NOMO-1 (cell line): Measurements from ENCODE around the gene FTL.
A peak's percentile ranks its signal among the peaks of the same experiment; 100 is the strongest.
"Not testable (repeated sequence)": the region's sequence is repeated elsewhere in the genome, so short reads cannot be mapped to it uniquely, and the experiment has no call there.

Experiments used
- DNase-seq, 2 experiments: peaks; one replicate each; lab custom pipeline; 2025; ENCODE audit not compliant: unreplicated experiment in 2 of 2; lab: John Stamatoyannopoulos, UW

FTL gene

DNA sequence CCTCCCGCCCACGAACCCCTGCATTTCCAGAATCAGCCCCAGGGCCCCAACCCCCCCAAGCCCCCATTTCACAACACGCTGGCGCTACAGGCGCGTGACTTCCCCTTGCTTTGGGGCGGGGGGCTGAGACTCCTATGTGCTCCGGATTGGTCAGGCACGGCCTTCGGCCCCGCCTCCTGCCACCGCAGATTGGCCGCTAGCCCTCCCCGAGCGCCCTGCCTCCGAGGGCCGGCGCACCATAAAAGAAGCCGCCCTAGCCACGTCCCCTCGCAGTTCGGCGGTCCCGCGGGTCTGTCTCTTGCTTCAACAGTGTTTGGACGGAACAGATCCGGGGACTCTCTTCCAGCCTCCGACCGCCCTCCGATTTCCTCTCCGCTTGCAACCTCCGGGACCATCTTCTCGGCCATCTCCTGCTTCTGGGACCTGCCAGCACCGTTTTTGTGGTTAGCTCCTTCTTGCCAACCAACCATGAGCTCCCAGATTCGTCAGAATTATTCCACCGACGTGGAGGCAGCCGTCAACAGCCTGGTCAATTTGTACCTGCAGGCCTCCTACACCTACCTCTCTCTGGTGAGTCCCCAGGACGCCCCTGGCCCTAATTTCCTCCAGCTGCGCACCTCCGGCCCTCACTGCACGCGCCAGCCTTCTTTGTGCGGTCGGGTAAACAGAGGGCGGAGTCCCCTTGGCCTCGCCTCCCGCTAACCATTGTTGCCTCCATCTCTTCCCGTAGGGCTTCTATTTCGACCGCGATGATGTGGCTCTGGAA, at the start of gene FTL:
TSS of gene FTL (plus strand) at position 270 of the 766 bp plus-strand sequence. CDS start at position 469, 199 bp downstream.
- DNase-seq: peak; percentile 95 to 99

DNA sequence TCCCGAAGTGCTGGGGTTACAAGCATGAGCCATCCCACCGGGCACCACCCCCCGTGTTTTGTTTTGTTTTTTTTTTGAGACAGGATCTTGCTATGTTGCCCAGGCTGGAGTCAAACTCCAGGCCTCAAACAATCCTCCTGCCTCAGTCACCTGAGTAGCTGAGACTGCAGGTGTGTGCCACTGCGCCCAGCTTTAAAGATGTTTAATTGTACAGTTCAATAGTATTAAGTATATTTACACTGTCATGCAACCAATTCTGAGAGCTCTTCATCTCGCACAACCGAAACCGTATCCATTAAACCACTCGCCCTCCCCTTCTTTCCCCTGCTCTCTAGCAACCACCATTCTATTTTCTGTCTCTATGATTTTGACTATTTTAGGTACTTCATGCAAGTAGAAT, 49.4 kb upstream of the FTL start:
- DNase-seq: no peak

DNA sequence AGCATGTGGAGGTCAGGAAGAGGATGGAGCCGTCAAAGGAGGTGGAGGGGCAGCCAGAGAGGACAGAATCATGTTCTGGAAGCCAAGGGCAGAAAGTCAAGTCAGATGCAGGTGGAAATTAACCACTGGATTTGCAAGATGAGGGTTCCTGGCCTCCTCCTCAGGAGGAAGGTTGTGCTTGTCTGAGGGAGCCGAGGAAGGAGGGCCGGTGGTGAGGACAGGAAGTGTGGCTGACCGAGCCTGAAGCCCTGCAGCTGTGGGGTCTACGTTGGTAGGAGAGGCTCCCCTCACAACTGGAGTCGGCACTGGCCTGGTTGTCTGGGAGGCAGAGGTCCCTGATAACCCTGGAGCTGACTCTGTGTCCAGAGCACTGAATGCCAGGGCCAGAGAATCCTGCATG, 47.0 kb upstream of the FTL start:
- DNase-seq: no peak

DNA sequence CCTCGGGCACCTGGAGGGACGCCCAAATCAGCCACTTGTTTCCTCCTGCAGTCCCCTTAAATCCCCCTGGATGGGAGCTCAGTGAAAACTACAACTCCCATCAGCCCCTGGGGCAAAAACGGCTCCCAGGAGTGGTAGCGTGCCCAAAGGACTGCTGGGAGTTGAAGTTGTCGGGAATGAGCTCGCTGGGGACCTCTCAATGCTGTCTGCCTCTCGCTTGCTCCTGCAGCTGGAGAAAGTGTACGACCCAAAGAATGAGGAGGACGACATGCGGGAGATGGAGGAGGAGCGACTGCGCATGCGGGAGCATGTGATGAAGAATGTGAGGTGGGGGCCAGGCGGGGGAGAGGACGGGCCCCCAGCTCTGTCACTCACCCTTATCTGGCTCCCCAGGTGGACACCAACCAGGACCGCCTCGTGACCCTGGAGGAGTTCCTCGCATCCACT, 46.3 kb upstream of the FTL start:
- DNase-seq: peak in 1 of 2 experiments; percentile 5

DNA sequence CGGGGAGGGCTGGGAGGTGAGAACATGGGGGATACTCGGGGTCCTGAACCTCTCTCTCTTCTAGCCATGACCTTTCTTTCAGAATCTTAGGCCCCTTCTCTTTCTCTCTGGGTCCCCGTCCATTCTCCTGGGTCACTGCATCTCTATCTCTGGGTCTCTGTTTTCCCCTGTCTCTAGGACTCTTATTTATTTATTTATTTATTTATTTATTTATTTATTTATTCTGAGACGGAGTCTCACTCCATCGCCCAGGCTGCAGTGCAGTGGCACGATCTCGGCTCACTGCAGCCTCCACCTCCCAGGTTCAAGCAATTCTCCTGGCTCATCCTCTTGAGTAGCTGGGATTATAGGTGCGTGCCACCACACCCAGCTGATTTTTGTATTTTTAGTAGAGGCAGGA, 45.8 kb upstream of the FTL start:
- DNase-seq: not testable (repeated sequence)

DNA sequence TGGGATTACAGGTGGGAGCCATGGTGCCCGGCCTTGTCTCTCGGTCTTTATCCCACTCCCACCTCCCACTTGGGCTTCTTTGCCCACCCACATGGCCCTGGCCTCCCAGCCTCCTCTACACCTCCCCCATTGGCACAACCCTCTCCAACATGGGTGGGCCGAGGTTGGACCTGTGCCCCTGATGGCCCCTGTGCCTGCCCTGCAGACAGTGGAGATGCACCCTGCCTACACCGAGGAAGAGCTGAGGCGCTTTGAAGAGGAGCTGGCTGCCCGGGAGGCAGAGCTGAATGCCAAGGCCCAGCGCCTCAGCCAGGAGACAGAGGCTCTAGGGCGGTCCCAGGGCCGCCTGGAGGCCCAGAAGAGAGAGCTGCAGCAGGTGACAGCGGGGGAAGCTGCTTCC, 44.2 kb upstream of the FTL start:
- DNase-seq: no peak

DNA sequence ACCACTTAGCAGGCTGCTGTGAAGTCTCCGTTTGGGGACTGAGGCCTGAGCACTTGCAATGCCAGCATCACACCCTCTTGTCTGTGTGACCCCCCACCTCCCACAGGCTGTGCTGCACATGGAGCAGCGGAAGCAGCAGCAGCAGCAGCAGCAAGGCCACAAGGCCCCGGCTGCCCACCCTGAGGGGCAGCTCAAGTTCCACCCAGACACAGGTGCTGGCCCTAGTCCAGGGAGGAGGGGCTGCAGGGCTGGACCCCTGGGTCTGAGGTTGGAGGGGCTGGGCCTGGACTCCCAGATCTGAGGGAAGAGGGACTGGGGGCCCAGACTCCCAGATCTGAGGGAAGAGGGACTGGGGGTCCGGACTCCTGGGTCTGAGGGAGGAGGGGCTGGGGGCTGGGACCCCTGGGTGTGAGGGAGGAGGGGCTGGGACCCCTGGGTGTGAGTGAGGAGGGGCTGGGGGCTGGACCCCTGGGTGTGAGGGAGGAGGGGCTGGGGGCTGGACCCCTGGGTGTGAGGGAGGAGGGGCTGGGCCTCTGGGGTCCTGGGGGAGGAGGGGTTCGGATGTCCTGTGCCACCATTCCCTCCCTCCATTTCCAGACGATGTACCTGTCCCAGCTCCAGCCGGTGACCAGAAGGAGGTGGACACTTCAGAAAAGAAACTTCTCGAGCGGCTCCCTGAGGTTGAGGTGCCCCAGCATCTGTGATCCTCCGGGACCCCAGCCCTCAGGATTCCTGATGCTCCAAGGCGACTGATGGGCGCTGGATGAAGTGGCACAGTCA, 43.2 kb upstream of the FTL start:
- no peak for DNase-seq

DNA sequence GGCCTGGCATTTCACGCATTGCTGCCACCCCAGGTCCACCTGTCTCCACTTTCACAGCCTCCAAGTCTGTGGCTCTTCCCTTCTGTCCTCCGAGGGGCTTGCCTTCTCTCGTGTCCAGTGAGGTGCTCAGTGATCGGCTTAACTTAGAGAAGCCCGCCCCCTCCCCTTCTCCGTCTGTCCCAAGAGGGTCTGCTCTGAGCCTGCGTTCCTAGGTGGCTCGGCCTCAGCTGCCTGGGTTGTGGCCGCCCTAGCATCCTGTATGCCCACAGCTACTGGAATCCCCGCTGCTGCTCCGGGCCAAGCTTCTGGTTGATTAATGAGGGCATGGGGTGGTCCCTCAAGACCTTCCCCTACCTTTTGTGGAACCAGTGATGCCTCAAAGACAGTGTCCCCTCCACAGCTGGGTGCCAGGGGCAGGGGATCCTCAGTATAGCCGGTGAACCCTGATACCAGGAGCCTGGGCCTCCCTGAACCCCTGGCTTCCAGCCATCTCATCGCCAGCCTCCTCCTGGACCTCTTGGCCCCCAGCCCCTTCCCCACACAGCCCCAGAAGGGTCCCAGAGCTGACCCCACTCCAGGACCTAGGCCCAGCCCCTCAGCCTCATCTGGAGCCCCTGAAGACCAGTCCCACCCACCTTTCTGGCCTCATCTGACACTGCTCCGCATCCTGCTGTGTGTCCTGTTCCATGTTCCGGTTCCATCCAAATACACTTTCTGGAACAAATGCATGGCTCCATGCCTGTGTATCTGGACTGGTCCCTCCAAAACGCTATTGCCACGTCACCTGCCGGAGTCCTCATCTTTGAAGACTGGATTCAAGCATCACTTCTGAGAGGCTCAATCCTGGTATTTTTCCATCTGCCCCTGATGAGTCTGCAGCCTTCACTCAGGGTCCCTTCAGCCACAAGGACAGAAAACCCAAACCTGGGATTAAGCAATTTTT, 42.3 kb upstream of the FTL start:
- no peak for DNase-seq

DNA sequence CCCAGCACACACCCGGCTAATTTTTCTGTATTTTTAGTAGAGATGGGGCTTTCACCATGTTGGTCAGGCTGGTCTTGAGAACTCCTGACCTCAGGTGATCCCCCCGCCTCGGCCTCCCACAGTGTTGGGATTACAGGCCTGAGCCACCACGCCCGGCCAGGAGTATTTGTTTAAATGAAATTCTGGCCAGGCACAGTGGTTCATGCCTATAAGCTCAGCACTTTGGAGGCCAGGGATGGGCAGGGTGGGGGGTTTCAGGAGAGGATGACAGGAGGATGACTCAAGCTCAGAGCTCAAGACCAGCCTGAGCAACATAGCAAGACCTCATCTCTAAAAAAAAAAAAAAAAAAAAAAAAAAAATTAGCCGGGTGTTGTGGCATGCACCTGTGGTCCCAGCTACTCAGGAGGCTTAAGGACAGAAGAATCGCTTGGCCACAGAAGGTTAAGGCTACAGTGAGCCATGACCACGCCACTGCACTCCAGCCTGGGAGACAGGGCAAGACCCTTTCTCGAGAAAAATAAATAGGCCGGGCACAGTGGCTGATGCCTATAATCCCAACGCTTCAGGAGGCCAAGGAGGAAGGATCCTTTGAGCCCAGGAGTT, 39.8 kb upstream of the FTL start:
- no peak for DNase-seq

DNA sequence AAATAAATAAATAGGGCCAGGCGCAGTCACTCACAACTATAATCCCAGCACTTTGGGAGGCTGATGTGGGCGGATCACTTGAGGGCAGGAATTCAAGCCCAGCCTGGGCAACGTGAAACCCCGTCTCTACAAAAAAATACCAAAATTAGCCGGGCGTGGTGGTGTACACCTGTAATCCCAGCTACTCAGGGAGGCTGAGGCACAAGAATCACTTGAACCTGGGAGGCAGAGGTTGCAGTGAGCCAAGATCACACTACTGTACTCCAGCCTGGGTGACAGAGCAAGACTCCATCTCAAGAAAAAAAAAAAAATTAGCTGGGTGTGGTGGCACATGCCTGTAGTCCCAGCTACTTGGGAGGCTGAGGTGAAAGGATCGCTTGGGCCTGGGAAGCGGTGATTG, 39.2 kb upstream of the FTL start:
- not testable (repeated sequence) for DNase-seq

DNA sequence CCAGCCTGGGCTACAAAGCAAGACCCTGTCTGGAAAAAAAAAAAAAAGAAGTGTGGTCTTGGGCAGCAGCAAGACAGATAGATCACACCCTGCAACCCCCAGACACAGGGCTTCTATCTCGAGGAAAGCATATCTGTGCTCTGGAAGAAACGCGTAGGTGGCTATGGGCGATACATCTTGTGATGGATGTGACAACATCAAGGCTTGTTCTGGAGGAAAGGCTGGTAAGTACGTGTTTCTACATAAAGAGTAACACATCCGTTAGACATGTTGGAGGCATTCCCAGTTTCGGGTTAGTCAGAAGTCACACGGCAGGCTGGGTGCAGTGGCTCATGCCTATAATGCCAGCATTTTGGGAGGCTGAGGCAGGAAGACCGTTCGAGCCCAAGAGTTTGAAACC, 38.2 kb upstream of the FTL start:
- DNase-seq: no peak

DNA sequence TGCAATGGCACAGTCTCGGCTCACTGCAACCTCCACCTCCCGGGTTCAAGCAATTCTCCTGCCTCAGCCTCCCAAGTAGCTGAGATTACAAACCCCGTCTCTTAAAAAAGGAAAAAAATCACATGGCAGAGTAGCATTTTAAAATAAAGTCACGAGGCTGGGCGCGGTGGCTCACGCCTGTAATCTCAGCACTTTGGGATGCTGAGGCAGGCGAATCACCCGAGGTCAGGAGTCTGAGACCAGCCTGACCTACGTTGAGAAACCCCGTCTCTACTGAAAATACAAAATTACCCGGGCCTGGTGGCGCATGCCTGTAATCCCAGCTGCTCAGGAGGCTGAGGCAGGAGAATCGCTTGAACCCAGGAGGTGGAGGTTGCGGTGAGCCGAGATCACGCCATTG, 37.4 kb upstream of the FTL start:
- not testable (repeated sequence) for DNase-seq

DNA sequence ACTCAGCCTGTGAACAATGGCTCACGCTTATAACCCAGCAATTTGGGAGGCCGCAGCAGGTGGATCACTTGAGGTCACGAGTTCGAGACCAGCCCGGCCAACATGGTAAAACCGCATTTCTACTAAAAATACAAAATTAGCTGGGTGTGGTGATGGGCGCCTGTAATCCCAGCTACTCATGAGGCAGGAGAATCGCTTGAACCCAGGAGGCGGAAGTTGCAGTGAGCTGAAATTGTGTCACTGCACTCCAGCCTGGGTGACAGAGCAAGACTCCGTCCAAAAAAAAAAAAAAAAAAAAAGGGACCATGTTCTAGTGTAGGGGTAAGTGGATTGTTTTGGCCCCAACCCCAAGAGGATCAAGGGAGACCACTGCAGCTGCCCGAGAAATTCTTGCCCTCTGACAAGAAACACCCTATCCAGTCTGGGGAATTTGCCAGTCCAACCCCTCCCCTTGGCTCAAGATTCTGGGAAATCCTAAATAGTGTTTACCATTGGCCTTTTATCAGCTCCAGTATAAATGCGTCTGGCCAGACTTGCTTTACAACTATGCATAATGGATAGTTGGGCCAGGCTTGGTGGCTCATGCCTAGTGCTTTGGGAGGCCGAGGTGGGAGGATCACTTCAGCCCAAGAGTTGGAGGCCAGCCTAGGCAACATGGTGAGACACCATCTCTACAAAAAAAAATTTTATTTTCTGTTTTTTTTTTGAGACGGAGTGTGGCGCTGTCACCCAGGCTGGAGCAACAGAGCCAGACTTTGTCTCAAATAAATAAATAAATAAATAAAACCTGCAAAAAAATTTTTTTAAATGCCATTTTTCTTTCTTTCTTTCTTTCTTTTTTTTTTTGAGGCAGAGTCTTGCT, 36.7 kb upstream of the FTL start:
- no peak for DNase-seq

DNA sequence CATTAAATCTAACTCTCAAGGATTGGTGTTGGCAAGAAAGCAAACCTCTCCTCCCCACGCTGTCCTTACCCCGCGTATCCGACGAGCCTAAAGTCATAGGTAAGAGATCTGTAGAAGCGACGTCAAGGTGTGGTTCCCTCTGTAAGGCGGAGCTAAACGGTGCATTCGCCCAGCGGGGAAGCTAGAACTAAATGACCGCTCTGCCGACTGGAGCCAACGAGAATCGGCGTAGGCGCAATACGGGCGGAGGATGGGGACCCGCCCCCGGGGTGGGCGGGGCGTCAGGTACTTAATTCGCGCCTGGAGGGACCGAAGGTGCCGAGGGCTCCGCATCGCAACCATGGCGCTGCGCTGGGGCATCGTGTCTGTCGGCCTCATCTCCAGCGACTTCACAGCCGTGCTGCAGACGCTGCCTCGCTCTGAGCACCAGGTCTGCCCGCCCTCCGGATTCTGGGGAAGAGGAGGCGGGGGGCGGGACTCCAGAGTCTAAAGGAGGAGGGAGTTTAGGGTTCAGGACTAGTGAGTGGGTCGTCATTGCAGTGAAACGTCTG, 31.7 kb upstream of the FTL start, which contains the start of gene DHDH:
TSS of gene DHDH (plus strand) at position 318 of the 551 bp plus-strand sequence. CDS start at position 341, 23 bp downstream.
- peak; percentile 78 to 84 for DNase-seq

DNA sequence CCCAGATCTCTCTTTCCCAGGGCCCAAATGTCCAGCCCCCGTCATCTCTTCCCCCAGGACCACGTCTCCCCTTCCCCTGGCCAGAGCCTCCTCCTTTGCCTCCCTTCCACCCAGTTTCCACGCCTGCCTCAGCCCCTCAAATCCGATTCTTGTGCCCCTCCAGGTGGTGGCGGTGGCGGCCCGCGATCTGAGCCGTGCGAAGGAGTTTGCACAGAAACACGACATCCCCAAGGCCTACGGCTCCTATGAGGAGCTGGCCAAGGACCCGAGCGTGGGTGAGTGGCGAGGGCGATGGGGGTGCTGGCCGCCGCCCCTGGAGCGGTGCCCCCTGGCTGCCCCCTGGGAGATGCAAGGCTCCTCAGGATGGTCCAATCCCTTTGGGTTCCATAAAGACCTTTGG, 30.3 kb upstream of the FTL start:
- no peak for DNase-seq

DNA sequence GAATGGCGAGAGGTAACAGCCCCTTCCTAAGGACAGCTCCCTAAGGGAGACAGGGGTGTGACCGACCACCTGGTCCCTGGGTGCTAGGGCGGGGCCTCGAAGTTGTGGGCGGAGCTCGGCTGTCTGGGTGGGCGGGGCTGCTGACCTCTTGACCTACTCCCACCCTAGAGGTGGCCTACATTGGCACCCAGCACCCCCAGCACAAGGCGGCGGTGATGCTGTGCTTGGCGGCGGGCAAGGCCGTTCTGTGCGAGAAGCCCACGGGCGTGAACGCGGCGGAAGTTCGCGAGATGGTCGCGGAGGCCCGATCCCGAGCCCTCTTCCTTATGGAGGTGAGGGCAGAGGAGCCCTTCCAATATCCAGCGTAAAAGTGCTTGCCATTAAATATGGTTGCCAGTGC, 29.2 kb upstream of the FTL start:
- no peak for DNase-seq

DNA sequence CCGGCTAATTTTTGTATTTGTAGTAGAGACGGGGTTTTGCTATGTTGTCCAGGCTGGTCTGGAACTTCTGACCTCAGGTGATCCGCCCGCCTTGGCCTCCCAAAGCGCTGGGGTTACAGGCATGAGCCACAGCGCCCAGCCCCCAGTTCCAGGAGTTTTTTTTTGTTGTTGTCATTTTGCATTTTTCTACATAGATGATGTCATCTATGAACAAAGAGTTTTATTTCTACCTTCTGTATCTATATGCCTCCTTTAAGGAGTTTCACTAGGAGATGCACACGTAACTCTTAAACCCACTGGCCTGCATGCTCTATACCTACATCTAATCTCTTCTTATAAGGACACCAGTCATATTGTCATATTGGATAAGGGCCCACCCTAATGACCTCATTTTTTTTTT, 26.9 kb upstream of the FTL start:
- no peak for DNase-seq

DNA sequence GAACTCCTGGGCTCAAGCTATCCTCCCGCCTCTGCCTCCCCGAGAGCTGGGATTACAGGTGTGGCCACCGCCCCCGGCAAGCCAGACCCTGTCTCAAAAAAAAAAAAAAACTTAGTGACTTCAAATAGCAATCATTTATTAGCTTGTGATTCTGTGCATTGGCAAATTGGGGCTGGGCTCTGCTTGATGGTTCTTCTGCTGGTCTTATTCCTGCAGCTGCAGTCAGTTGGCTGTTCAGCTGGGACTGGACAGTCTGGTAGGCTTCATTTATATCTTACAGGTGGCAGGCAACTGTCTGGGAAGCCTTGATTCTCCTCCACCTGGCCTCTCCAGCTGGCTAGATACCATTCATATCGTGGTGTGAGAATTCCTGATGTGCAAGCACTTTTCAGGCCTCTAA, 24.2 kb upstream of the FTL start:
- DNase-seq: no peak

DNA sequence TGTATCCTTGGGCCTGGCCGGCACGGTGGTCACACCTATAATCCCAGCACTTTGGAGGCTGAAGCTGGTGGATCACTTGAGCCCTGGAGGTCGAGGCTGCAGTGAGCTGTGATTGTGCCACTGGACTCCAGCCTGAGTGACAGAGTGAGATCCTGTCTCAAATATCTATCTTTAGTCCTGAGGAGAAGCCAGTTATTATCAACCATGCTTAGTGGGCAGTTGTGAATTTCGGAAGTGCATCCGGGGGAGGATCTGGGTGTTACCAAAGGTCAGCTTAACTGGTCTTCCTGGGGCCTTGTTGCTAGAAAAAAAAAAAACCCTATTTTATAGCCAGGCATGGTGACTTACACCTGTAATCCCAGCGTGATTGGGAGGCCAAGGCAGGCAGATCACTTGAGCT, 22.0 kb upstream of the FTL start:
- DNase-seq: no peak
